GM12878 (cell line): ENCODE measurements around the gene PLXNB3. TPM values are rescaled to one million over a fixed set of nuclear protein-coding genes. Genes with fewer than 3 reads are reported as not detected.

Experiments used
- ATAC-seq: fragments of 200-7000 bp; cut with Tn5 transposase; 3 replicates; pipeline ENCODE4 v1.9.1; 2020; ENCODE audit warnings: mild to moderate bottlenecking, moderate library complexity
- BruUV-seq: library from RNA; stranded (reverse); fragments of 400-500 nt; replicated peaks from 2 replicates; lab custom pipeline; 2021; lab: Mats Ljungman, UMichigan
- CTCF ChIA-PET: fragments of 300-600 bp; sonication (Branson Sonifier 250); formaldehyde crosslinking; extraction: SDS; loops from one replicate; lab custom pipeline; 2021; ENCODE audit warnings: inconsistent platforms; lab: Yijun Ruan, JAX
- POLR2A ChIA-PET: fragments of 350-600 bp; formaldehyde crosslinking; extraction: SDS; loops from one replicate; lab custom pipeline; 2021; ENCODE audit warnings: inconsistent platforms; lab: Charles Lee
- RAD21 ChIA-PET: fragments of 300-600 bp; sonication (Branson Sonifier 250); formaldehyde crosslinking; loops from one replicate; lab custom pipeline; 2023; ENCODE audit warnings: antibody characterized with exemption; ENCODE audit not compliant: unreplicated experiment; lab: Charles Lee
- SMC1A ChIA-PET: fragments of 300-600 bp; sonication (Branson Sonifier 250); formaldehyde crosslinking; loops from one replicate; lab custom pipeline; 2023; ENCODE audit not compliant: unreplicated experiment, uncharacterized antibody; lab: Charles Lee
- DNase-seq: peaks from one replicate; pipeline ENCODE4 v3.0.0-alpha.2; 2011; ENCODE audit warnings: low read depth, low spot score
- FAIRE-seq: peaks from 3 replicates; lab custom pipeline; 2011; peaks lifted over from hg19 to GRCh38; lab: Jason Lieb, UNC
- H2AFZ ChIP-seq: 2 replicates; pipeline ENCODE4 v1.6.0; 2011; ENCODE audit warnings: low read depth, low read length, control low read depth; ENCODE audit not compliant: control insufficient read depth
- H3K27ac ChIP-seq: 2 replicates; pipeline ENCODE4 v1.5.1; 2011; ENCODE audit warnings: control low read depth; ENCODE audit not compliant: control insufficient read depth, insufficient read depth
- H3K27me3 ChIP-seq, 2 experiments: replicated peaks in 1 of 2; 2 replicates each; pipeline versions ENCODE4 v1.6.0 to v1.6.1; 2011; ENCODE audit warnings: low read length in 1 of 2; ENCODE audit not compliant: control insufficient read depth in 2 of 2, insufficient read depth in 2 of 2
- H3K36me3 ChIP-seq, 2 experiments: 2 replicates each; pipeline ENCODE4 v1.5.1; 2011; ENCODE audit warnings: low read length in 1 of 2; ENCODE audit not compliant: control insufficient read depth in 2 of 2, insufficient read depth in 2 of 2
- H3K4me1 ChIP-seq: 2 replicates; pipeline ENCODE4 v1.6.1; 2011; ENCODE audit warnings: mild to moderate bottlenecking, low read length, moderate library complexity, mixed read lengths; ENCODE audit not compliant: control insufficient read depth, insufficient read depth
- H3K4me2 ChIP-seq: 2 replicates; pipeline ENCODE4 v1.6.0; 2011; ENCODE audit warnings: control low read depth; ENCODE audit not compliant: control insufficient read depth, insufficient read depth
- H3K4me3 ChIP-seq: fragments of 200-600 bp; sonication (generic); 2 replicates; pipeline ENCODE4 v1.5.1; 2016
- H3K79me2 ChIP-seq: 2 replicates; pipeline ENCODE4 v1.6.0; 2011; ENCODE audit warnings: low read length; ENCODE audit not compliant: control insufficient read depth, insufficient read depth
- H3K9ac ChIP-seq: 2 replicates; pipeline ENCODE4 v1.8.0; 2011; ENCODE audit warnings: low read length, control low read depth, mixed read lengths; ENCODE audit not compliant: control insufficient read depth, insufficient read depth
- H3K9me3 ChIP-seq: replicated peaks from 3 replicates; pipeline ENCODE4 v1.5.1; 2011; ENCODE audit warnings: mild to moderate bottlenecking, low read length; ENCODE audit not compliant: control insufficient read depth, insufficient read depth
- H4K20me1 ChIP-seq: 2 replicates; pipeline ENCODE4 v1.6.0; 2011; ENCODE audit not compliant: control insufficient read depth, insufficient read depth
- ATF2 ChIP-seq: IDR thresholded peaks from 2 replicates; pipeline ENCODE4 v1.6.1; 2012; ENCODE audit warnings: low read length, inconsistent platforms
- ATF7 ChIP-seq: fragments of 450-650 bp; IDR thresholded peaks from 2 replicates; pipeline ENCODE4 v1.6.1; 2016; ENCODE audit warnings: low read depth, mild to moderate bottlenecking
- BHLHE40 ChIP-seq, 2 experiments: fragments of 450-650 bp in 1 of 2; IDR thresholded peaks; 2 replicates each; pipeline ENCODE4 v1.6.1; 2011 to 2017; ENCODE audit warnings: low read depth in 2 of 2, borderline replicate concordance in 1 of 2, improper control_type of control experiment in 1 of 2, low read length in 1 of 2, mild to moderate bottlenecking in 1 of 2
- BMI1 ChIP-seq: fragments of 450-650 bp; IDR thresholded peaks from 2 replicates; pipeline ENCODE4 v1.6.1; 2016; ENCODE audit warnings: mild to moderate bottlenecking, moderate library complexity, borderline replicate concordance
- EGR1 ChIP-seq, 2 experiments: IDR thresholded peaks; 1 replicate in 1 of 2; 2 replicates in 1 of 2; pipeline ENCODE4 v1.6.1; 2011 to 2012; ENCODE audit warnings: low read depth in 2 of 2, low read length in 2 of 2, borderline replicate concordance in 1 of 2, mild to moderate bottlenecking in 1 of 2, moderate library complexity in 1 of 2
- FOS ChIP-seq: IDR thresholded peaks from 3 replicates; pipeline ENCODE4 v1.6.1; 2011; ENCODE audit warnings: borderline replicate concordance; ENCODE audit not compliant: insufficient read length; ENCODE audit errors: extremely low read depth
- IRF4 ChIP-seq: IDR thresholded peaks from 2 replicates; pipeline ENCODE4 v1.6.1; 2011; ENCODE audit warnings: low read depth, low read length
- MTA3 ChIP-seq: IDR thresholded peaks from 2 replicates; pipeline ENCODE4 v1.6.1; 2012; ENCODE audit warnings: low read length, inconsistent platforms, borderline replicate concordance
- NRF1 ChIP-seq: conservative IDR thresholded peaks from 2 replicates; pipeline ENCODE4 v1.6.1; 2011; ENCODE audit warnings: mild to moderate bottlenecking, low read depth, low read length, improper control_type of control experiment
- PAX5 ChIP-seq: IDR thresholded peaks from 2 replicates; pipeline ENCODE4 v1.6.1; 2011; ENCODE audit warnings: low read depth, low read length, borderline replicate concordance
- RB1 ChIP-seq: fragments of 450-650 bp; formaldehyde crosslinking; IDR thresholded peaks from 2 replicates; pipeline ENCODE4 v1.6.1; 2017; ENCODE audit warnings: mild to moderate bottlenecking, borderline replicate concordance
- RUNX3 ChIP-seq: IDR thresholded peaks from 2 replicates; pipeline ENCODE4 v1.6.1; 2012; ENCODE audit warnings: low read length, inconsistent platforms
- SMC3 ChIP-seq: IDR thresholded peaks from 2 replicates; pipeline ENCODE4 v1.6.1; 2011; ENCODE audit warnings: low read length, improper control_type of control experiment, borderline replicate concordance
- SPI1 ChIP-seq: IDR thresholded peaks from 2 replicates; pipeline ENCODE4 v1.6.1; 2011; ENCODE audit warnings: low read depth, mild to moderate bottlenecking, low read length, moderate library complexity, borderline replicate concordance; ENCODE audit not compliant: insufficient read depth
- TBL1XR1 ChIP-seq: IDR thresholded peaks from 2 replicates; pipeline ENCODE4 v1.6.1; 2012; ENCODE audit warnings: low read depth, low read length, improper control_type of control experiment
- ZNF687 ChIP-seq: fragments of 450-650 bp; IDR thresholded peaks from 2 replicates; pipeline ENCODE4 v1.6.1; 2017; ENCODE audit warnings: mild to moderate bottlenecking, moderate library complexity
- WGBS: methylation state at CpG from one replicate; pipeline ENCODE4 v1.1.6; 2016; ENCODE audit warnings: low lambda C conversion rate; ENCODE audit not compliant: insufficient replicate concordance, insufficient coverage; ENCODE audit errors: missing lambda C conversion rate; 5-methylcytosine and 5-hydroxymethylcytosine counted together
- in situ Hi-C: fragments of 300-500 bp; cut with MboI; formaldehyde crosslinking; loops from 9 replicates; pipeline ENCODE4 v1.14.3; 2018; ENCODE audit warnings: mixed read lengths
- intact Hi-C: fragments of 100-400 bp; cut with micrococcal nuclease; formaldehyde crosslinking; loops from one replicate; pipeline ENCODE4 v1.14.2; 2022; ENCODE audit not compliant: unreplicated experiment
- polyA plus RNA-seq, 11 experiments: library from polyadenylated mRNA; depleted of rRNA in 4 of 11; unstranded in 6 of 11; stranded (reverse) in 5 of 11; fragments of >200 nt; fragmentation: Nextera tagmentation in 4 of 11; fragmentation: Illumina TruSeq in 1 of 11; extraction: Ambion mirVana in 4 of 11; extraction: Trizol in 1 of 11; gene quantifications; 1 replicate in 1 of 11; 2 replicates in 10 of 11; pipeline versions ENCODE4 v1.2.1 to v1.2.3, GENCODE V29; 2011 to 2016; ENCODE audit warnings: inconsistent platforms in 2 of 11, missing spikeins in 2 of 11, low read depth in 1 of 11
- total RNA-seq, 4 experiments: library from RNA; depleted of rRNA in 3 of 4; stranded (reverse); fragments of >200 nt in 3 of 4; fragmentation: Illumina TruSeq in 1 of 4; extraction: Trizol in 1 of 4; gene quantifications; 2 replicates each; pipeline versions ENCODE4 v1.2.1 to v1.2.3, GENCODE V29; 2013 to 2021

Gene PLXNB3
- total and polyA plus RNA-seq, 10 of the 15 experiments (the other 5 are each of a cell fraction or from before 2014, with no cell fraction given), result 0.06 to 0.68 (median 0.19) TPM; not detected in 4

GRCh38 chrX:153725039-153725831 lies 38.8 kb upstream of the PLXNB3 start:
- Histone ChIP-seq H3K9ac (peak overlapping the region; percentile 50; the same call in 1 of the 2 replicates), H3K9me3 (no peaks in the 10 kb centered on the region; the same call in 2 of the 3 replicates), H4K20me1 (no peaks in the 10 kb centered on the region), H3K36me3 (peaks cover 0 to 2% of the 10 kb centered on the region in 2 experiments; a peak in 1 of 4 replicates), H3K27ac (peak overlapping the region; percentile 64), H3K4me3 (peak overlapping the region; percentile 63; the same call in 1 of the 2 replicates), H3K4me2 (peak overlapping the region; percentile 71), H2AFZ (no peak overlapping the region), H3K79me2 (peaks cover 17% of the 10 kb centered on the region), H3K27me3 (no peaks in the 10 kb centered on the region), H3K4me1 (peaks cover 30% of the 10 kb centered on the region)
- no peak for TF ChIP-seq ZNF687
- no peak for TF ChIP-seq MTA3
- no peak for TF ChIP-seq BMI1
- TF ChIP-seq SPI1, result no peak
- no peak for TF ChIP-seq NRF1
- TF ChIP-seq RB1, result no peak
- no peak for TF ChIP-seq ATF7
- TF ChIP-seq EGR1 (IDR thresholded peaks at IDR 0.05; ENCODE audit: borderline replicate concordance in 1 of 2, low read depth in 2 of 2, low read length in 2 of 2), result no peak
- TF ChIP-seq IRF4, result no peak
- TF ChIP-seq RUNX3, result no peak
- TF ChIP-seq SMC3, result no peak
- no peak for TF ChIP-seq PAX5
- TF ChIP-seq FOS, result no peak
- no peak for TF ChIP-seq BHLHE40 (IDR thresholded peaks at IDR 0.05; ENCODE audit: borderline replicate concordance in 1 of 2, low read depth in 2 of 2, low read length in 1 of 2)
- TF ChIP-seq TBL1XR1, result no peak
- no peak for TF ChIP-seq ATF2
- in situ Hi-C loops (no loop called here), intact Hi-C loops (no loop called here)
- ChIA-PET SMC1A (no interaction called here), RAD21 (no interaction called here), POLR2A (no interaction called here), CTCF (no interaction called here)
- TSS peak; percentile 67 for BruUV-seq
- DNase-seq, result no peak
- no peak for FAIRE-seq
- 77% methylated on average over 55 of the region's 55 CpGs for WGBS
- ATAC-seq, result peak; percentile 3
